ENCODE measurements around the gene ERICH3.

GRCh38 chr1:74641876-74642275, 31.7 kb downstream of the ERICH3 start:
- no peak for TF ChIP-seq CTCF (conservative IDR thresholded peaks at IDR 0.05 in 1 of 2, IDR thresholded peaks at IDR 0.05 in 1 of 2; ENCODE audit: low read depth in 1 of 2, low read length in 2 of 2)
- no peak for TF ChIP-seq EZH2 (IDR thresholded peaks at IDR 0.05; ENCODE audit: low read length, missing control alignments)
